HCT116 (cell line): ENCODE measurements around the gene MAN1A1. TPM values are rescaled to one million over a fixed set of nuclear protein-coding genes. Genes with fewer than 3 reads are reported as not detected.

Experiments
- ATAC-seq: fragments of 200-7000 bp; cut with Tn5 transposase; 2 replicates; pipeline ENCODE4 v1.9.1; 2020; ENCODE audit warnings: mild to moderate bottlenecking, moderate library complexity
- BruUV-seq: library from RNA; stranded (reverse); fragments of 400-500 nt; replicated peaks from 2 replicates; lab custom pipeline; 2021; lab: Mats Ljungman, UMichigan
- CTCF ChIA-PET: fragments of 300-600 bp; sonication (Branson Sonifier 250); formaldehyde crosslinking; loops from one replicate; lab custom pipeline; 2021; ENCODE audit warnings: antibody characterized with exemption; lab: Charles Lee
- POLR2A ChIA-PET: fragments of 300-600, 350-600 bp; sonication (Branson Sonifier 250); formaldehyde crosslinking; loops from one replicate; lab custom pipeline; 2021; ENCODE audit warnings: antibody characterized with exemption; lab: Charles Lee
- RAD21 ChIA-PET, 2 experiments: fragments of 300-600 bp; sonication (Branson Sonifier 250); formaldehyde crosslinking; loops; one replicate each; lab custom pipeline; 2023; ENCODE audit warnings: low total read pairs in 2 of 2; ENCODE audit not compliant: uncharacterized antibody in 2 of 2, unreplicated experiment in 2 of 2, low non-redundant PET in 1 of 2; lab: Charles Lee
- DNase-seq: peaks from one replicate; pipeline ENCODE4 v3.0.0-alpha.2; 2010; ENCODE audit warnings: low read depth, low spot score
- H2AFZ ChIP-seq: fragments of 200-600 bp; shearing (Covaris generic), sonication (generic); 2 replicates; pipeline ENCODE4 v1.6.1; 2017; ENCODE audit warnings: low read depth, mixed run types, mixed read lengths, antibody characterized with exemption, low read length; ENCODE audit not compliant: poor library complexity, severe bottlenecking
- H3K27ac ChIP-seq: 2 replicates; pipeline ENCODE4 v1.5.1; 2012; ENCODE audit warnings: low read depth, low read length
- H3K27me3 ChIP-seq: fragments of 200-600 bp; sonication (generic); 2 replicates; pipeline ENCODE4 v1.6.1; 2016; ENCODE audit warnings: mixed run types, low read length, mixed read lengths; ENCODE audit not compliant: insufficient read depth
- H3K36me3 ChIP-seq, 2 experiments: fragments of 200-500 bp in 1 of 2; fragments of 200-600 bp in 1 of 2; sonication (Bioruptor generic) in 1 of 2; sonication (generic) in 1 of 2; 2 replicates each; pipeline versions ENCODE4 v1.5.1 to v1.6.1; 2014 to 2016; ENCODE audit warnings: low read length in 2 of 2, inconsistent platforms in 1 of 2, mixed read lengths in 1 of 2, mixed run types in 1 of 2; ENCODE audit not compliant: insufficient read depth in 2 of 2, control insufficient read depth in 1 of 2
- H3K4me1 ChIP-seq, 2 experiments: fragments of 200-600 bp in 1 of 2; sonication (generic) in 1 of 2; 2 replicates each; pipeline versions ENCODE4 v1.5.1 to v1.6.1; 2012 to 2017; ENCODE audit warnings: low read length in 2 of 2, inconsistent platforms in 1 of 2, mild to moderate bottlenecking in 1 of 2, mixed read lengths in 1 of 2, mixed run types in 1 of 2, moderate library complexity in 1 of 2; ENCODE audit not compliant: insufficient read depth in 2 of 2, control insufficient read depth in 1 of 2
- H3K4me2 ChIP-seq: fragments of 200-600 bp; sonication (generic); 2 replicates; pipeline ENCODE4 v1.6.1; 2017; ENCODE audit warnings: mixed run types, low read length, mixed read lengths
- H3K4me3 ChIP-seq, 2 experiments: fragments of 200-600 bp in 1 of 2; sonication (generic) in 1 of 2; replicated peaks in 1 of 2; 2 replicates each; pipeline ENCODE4 v1.5.1; 2011 to 2016; ENCODE audit warnings: low read length in 2 of 2, control low read depth in 1 of 2, low read depth in 1 of 2, mild to moderate bottlenecking in 1 of 2, mixed read lengths in 1 of 2, mixed run types in 1 of 2
- H3K79me2 ChIP-seq: fragments of 200-600 bp; sonication (generic); 2 replicates; pipeline ENCODE4 v1.6.1; 2017; ENCODE audit warnings: mild to moderate bottlenecking, mixed run types, low read length, moderate library complexity, mixed read lengths; ENCODE audit not compliant: insufficient read depth
- H3K9ac ChIP-seq: fragments of 200-600 bp; sonication (generic); 2 replicates; pipeline ENCODE4 v1.6.1; 2016; ENCODE audit warnings: low read length, mixed read lengths
- H3K9me2 ChIP-seq: fragments of 200-600 bp; sonication (generic), shearing (Covaris generic); 2 replicates; pipeline ENCODE4 v1.6.1; 2017; ENCODE audit warnings: mixed run types, mild to moderate bottlenecking, moderate library complexity; ENCODE audit not compliant: insufficient read depth
- H3K9me3 ChIP-seq, 2 experiments: fragments of 200-500 bp in 1 of 2; fragments of 200-600 bp in 1 of 2; sonication (Bioruptor generic) in 1 of 2; sonication (generic) in 1 of 2; 2 replicates each; pipeline ENCODE4 v1.6.1; 2014 to 2017; ENCODE audit warnings: low read length in 2 of 2, mixed read lengths in 2 of 2, inconsistent platforms in 1 of 2, low read depth in 1 of 2, mild to moderate bottlenecking in 1 of 2, mixed run types in 1 of 2, moderate library complexity in 1 of 2; ENCODE audit not compliant: control insufficient read depth in 1 of 2, insufficient read depth in 1 of 2
- H4K20me1 ChIP-seq: fragments of 200-600 bp; sonication (generic), shearing (Covaris generic); 2 replicates; pipeline ENCODE4 v1.6.1; 2017; ENCODE audit warnings: mixed run types, mild to moderate bottlenecking, moderate library complexity; ENCODE audit not compliant: insufficient read depth
- CBX3 ChIP-seq: IDR thresholded peaks from 2 replicates; pipeline ENCODE4 v1.6.1; 2012; ENCODE audit warnings: low read depth
- EGR1 ChIP-seq: IDR thresholded peaks from 2 replicates; pipeline ENCODE4 v1.6.1; 2012; ENCODE audit warnings: low read depth
- ELF1 ChIP-seq: IDR thresholded peaks from 2 replicates; pipeline ENCODE4 v1.6.1; 2012; ENCODE audit warnings: low read depth, borderline replicate concordance
- EZH2 ChIP-seq: fragments of 200-600 bp; sonication (generic); IDR thresholded peaks from 2 replicates; pipeline ENCODE4 v1.6.1; 2017; ENCODE audit warnings: antibody characterized with exemption, mixed run types
- EZH2phosphoT487 ChIP-seq: fragments of 200-600 bp; IDR thresholded peaks from 2 replicates; pipeline ENCODE4 v1.6.1; 2018; ENCODE audit warnings: antibody characterized with exemption, borderline replicate concordance
- FOSL1 ChIP-seq: IDR thresholded peaks from 2 replicates; pipeline ENCODE4 v1.6.1; 2012; ENCODE audit warnings: low read depth
- POLR2A ChIP-seq: IDR thresholded peaks from 2 replicates; pipeline ENCODE4 v1.7.0; 2011; ENCODE audit warnings: borderline replicate concordance; ENCODE audit not compliant: insufficient read depth, insufficient read length; ENCODE audit errors: extremely low read depth
- POLR2AphosphoS5 ChIP-seq: IDR thresholded peaks from 2 replicates; pipeline ENCODE4 v1.6.1; 2011; ENCODE audit warnings: mild to moderate bottlenecking, low read depth, low read length, moderate library complexity
- SIN3A ChIP-seq: IDR thresholded peaks from 2 replicates; pipeline ENCODE4 v1.6.1; 2012; ENCODE audit warnings: low read depth
- SP1 ChIP-seq: IDR thresholded peaks from 2 replicates; pipeline ENCODE4 v1.6.1; 2012; ENCODE audit warnings: low read depth
- SRF ChIP-seq: IDR thresholded peaks from 2 replicates; pipeline ENCODE4 v1.6.1; 2012; ENCODE audit warnings: low read depth
- TCF7L2 ChIP-seq: IDR thresholded peaks from 2 replicates; pipeline ENCODE4 v1.7.0; 2011; ENCODE audit warnings: borderline replicate concordance, inconsistent platforms; ENCODE audit not compliant: insufficient read depth, insufficient read length; ENCODE audit errors: extremely low read depth
- ZFX ChIP-seq: fragments of 450-650 bp; IDR thresholded peaks from 2 replicates; pipeline ENCODE4 v1.6.1; 2017
- ZNF274 ChIP-seq: fragments of 200-500 bp; sonication (Bioruptor generic); IDR thresholded peaks from 2 replicates; pipeline ENCODE4 v1.6.1; 2014; ENCODE audit warnings: mild to moderate bottlenecking, low read depth, low read length, inconsistent platforms
- intact Hi-C: fragments of 100-400 bp; cut with micrococcal nuclease; formaldehyde crosslinking; loops from 2 replicates; pipeline ENCODE4 v1.10.0; 2022
- total RNA-seq: library from RNA; stranded (reverse); gene quantifications from one replicate; pipeline ENCODE4 v1.2.1, GENCODE V29; 2021; ENCODE audit not compliant: unreplicated experiment
- TF ChIP-seq, protein P1 (sequence below): IDR thresholded peaks from 2 replicates; pipeline ENCODE4 v1.6.1; 2011; ENCODE audit warnings: mild to moderate bottlenecking, low read length, moderate library complexity; ENCODE audit not compliant: insufficient replicate concordance; ENCODE audit errors: extremely low read depth
- TF ChIP-seq, protein P2 (sequence below): IDR thresholded peaks from 2 replicates; pipeline ENCODE4 v1.6.1; 2012
- TF ChIP-seq, protein P3 (sequence below): IDR thresholded peaks from 2 replicates; pipeline ENCODE4 v1.6.1; 2012

MAN1A1 gene
- total RNA-seq, 1 experiment from 2014 or later: 46.0 TPM

DNA sequence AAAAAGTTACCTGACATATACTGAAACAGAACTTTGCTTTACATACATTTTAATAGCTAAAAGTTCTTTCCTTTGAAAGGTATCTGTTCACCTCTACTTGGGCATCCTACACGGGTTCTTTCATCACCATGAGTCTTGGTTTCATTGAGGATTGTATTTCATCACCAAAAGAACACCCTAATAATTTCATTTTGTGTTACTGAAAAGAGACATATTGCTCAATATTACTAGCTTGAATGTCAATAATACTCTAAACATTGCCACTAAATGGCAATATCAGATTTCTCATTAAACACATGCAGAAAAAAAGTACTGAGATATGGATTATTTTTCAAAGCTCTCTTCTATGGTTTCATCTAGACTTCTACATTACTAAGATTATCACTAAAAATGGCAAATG lies 30.8 kb downstream of the MAN1A1 start:
- RAD21 ChIA-PET: no interaction called here
- CTCF ChIA-PET: no interaction called here
- Histone ChIP-seq H3K79me2 (peaks cover 3% of the 10 kb centered on the region), H3K9me2 (no peaks in the 10 kb centered on the region), H3K4me1 (peaks cover 33 to 47% of the 10 kb centered on the region in 2 experiments), H4K20me1 (no peaks in the 10 kb centered on the region), H3K4me2 (no peak overlapping the region), H3K9me3 (no peaks in the 10 kb centered on the region), H2AFZ (no peak overlapping the region), H3K4me3 (no peak overlapping the region), H3K36me3 (peaks cover 0 to 4% of the 10 kb centered on the region in 2 experiments; a peak in 1 of 4 replicates), H3K27me3 (no peaks in the 10 kb centered on the region), H3K27ac (no peak overlapping the region), H3K9ac (no peak overlapping the region)
- POLR2A ChIA-PET: no interaction called here
- no TSS peak for BruUV-seq
- no peak for DNase-seq
- intact Hi-C loops: no loop called here
- no peak for ATAC-seq
- TF ChIP-seq SP1 (no peak), TCF7L2 (no peak)

DNA sequence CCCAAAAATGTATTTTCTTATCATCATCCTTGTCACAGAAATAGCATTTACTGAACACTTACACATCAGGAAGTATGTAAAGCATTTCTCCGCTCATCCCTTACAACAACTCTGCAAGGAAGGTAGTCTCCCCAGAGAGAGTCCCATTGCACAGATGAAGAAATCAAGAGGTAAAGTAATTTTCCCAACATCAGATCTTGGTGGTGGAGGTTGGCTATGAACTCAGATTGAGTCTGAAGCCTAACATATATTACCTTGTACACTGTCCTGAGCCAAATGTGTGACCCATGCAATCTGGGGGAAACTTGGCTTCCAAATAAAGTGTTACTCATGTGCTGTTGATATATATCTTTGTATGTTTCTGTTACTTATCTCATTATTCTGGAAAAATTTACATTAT lies 31.4 kb downstream of the MAN1A1 start:
- Histone ChIP-seq H3K4me2 (no peak overlapping the region), H3K79me2 (peaks cover 3% of the 10 kb centered on the region), H3K27ac (no peak overlapping the region), H4K20me1 (no peaks in the 10 kb centered on the region), H2AFZ (no peak overlapping the region), H3K9me2 (no peaks in the 10 kb centered on the region), H3K36me3 (peaks cover 0 to 4% of the 10 kb centered on the region in 2 experiments; a peak in 1 of 4 replicates), H3K4me1 (peaks cover 33 to 47% of the 10 kb centered on the region in 2 experiments)
- ATAC-seq (no peak), DNase-seq (no peak)
- CTCF ChIA-PET: no interaction called here
- RAD21 ChIA-PET: no interaction called here
- POLR2A ChIA-PET: no interaction called here
- no TSS peak for BruUV-seq
- TF ChIP-seq SIN3A (no peak), SP1 (no peak), ZNF274 (no peak), EZH2 (no peak), SRF (no peak), EZH2phosphoT487 (no peak), FOSL1 (no peak), TCF7L2 (no peak), ZFX (no peak), EGR1 (no peak), ELF1 (no peak), POLR2AphosphoS5 (no peak), POLR2A (no peak), CBX3 (no peak)
- TF ChIP-seq, protein P1, sequence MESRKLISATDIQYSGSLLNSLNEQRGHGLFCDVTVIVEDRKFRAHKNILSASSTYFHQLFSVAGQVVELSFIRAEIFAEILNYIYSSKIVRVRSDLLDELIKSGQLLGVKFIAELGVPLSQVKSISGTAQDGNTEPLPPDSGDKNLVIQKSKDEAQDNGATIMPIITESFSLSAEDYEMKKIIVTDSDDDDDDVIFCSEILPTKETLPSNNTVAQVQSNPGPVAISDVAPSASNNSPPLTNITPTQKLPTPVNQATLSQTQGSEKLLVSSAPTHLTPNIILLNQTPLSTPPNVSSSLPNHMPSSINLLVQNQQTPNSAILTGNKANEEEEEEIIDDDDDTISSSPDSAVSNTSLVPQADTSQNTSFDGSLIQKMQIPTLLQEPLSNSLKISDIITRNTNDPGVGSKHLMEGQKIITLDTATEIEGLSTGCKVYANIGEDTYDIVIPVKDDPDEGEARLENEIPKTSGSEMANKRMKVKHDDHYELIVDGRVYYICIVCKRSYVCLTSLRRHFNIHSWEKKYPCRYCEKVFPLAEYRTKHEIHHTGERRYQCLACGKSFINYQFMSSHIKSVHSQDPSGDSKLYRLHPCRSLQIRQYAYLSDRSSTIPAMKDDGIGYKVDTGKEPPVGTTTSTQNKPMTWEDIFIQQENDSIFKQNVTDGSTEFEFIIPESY: no peak
- TF ChIP-seq, protein P2, sequence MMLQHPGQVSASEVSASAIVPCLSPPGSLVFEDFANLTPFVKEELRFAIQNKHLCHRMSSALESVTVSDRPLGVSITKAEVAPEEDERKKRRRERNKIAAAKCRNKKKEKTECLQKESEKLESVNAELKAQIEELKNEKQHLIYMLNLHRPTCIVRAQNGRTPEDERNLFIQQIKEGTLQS: no peak
- TF ChIP-seq, protein P3, sequence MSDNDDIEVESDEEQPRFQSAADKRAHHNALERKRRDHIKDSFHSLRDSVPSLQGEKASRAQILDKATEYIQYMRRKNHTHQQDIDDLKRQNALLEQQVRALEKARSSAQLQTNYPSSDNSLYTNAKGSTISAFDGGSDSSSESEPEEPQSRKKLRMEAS: no peak
- TF ChIP-seq, all 23 proteins: peak for 0
- intact Hi-C loops: no loop called here
- H3K9ac ChIP-seq: no peak overlapping the region
- H3K4me3 ChIP-seq: no peak overlapping the region
- H3K27me3 ChIP-seq: no peaks in the 10 kb centered on the region
- no peaks in the 10 kb centered on the region for H3K9me3 ChIP-seq
